Measurements from ENCODE around the gene TBX18.

GRCh38 chr6:84696166-84696565 is 68.2 kb downstream of the TBX18 start:
- no peak for TF ChIP-seq ZNF274 (IDR thresholded peaks at IDR 0.05; ENCODE audit: low read depth, low read length)
- TF ChIP-seq YY1 (IDR thresholded peaks at IDR 0.05; ENCODE audit: insufficient read depth, insufficient read length): no peak
- TF ChIP-seq SUZ12 (IDR thresholded peaks at IDR 0.05; ENCODE audit: extremely low read depth, insufficient read depth, insufficient read length): no peak
